CD14-positive monocyte (primary cell): ENCODE results near the gene KLK12. TPM values are rescaled to one million over a fixed set of nuclear protein-coding genes. Genes with fewer than 3 reads are reported as not detected.

ENCODE experiments used
- DNase-seq, 3 donors: peaks; one replicate each; pipeline ENCODE4 v3.0.0-alpha.2; 2011 to 2022
- H2AFZ ChIP-seq: 2 replicates; pipeline ENCODE4 v1.6.0; 2012; ENCODE audit warnings: mild to moderate bottlenecking, low read depth, low read length, inconsistent platforms; ENCODE audit not compliant: insufficient read depth, poor library complexity, severe bottlenecking
- H3K27ac ChIP-seq, 2 donors: 1 replicate in 1 of 2; 2 replicates in 1 of 2; pipeline ENCODE4 v1.5.1; 2012 to 2013; ENCODE audit warnings: low read length in 2 of 2, control low read depth in 1 of 2, inconsistent platforms in 1 of 2, low read depth in 1 of 2, mild to moderate bottlenecking in 1 of 2
- H3K27me3 ChIP-seq, 2 donors: one replicate each; pipeline versions ENCODE4 v1.6.0 to v1.6.1; 2011 to 2013; ENCODE audit warnings: low read length in 2 of 2; ENCODE audit not compliant: control insufficient read depth in 2 of 2, insufficient read depth in 2 of 2
- H3K36me3 ChIP-seq, 2 donors: replicated peaks in 1 of 2; 1 replicate in 1 of 2; 2 replicates in 1 of 2; pipeline versions ENCODE4 v1.5.1 to v1.6.1; 2012 to 2013; ENCODE audit warnings: low read length in 2 of 2, control low read depth in 1 of 2, inconsistent platforms in 1 of 2, mild to moderate bottlenecking in 1 of 2; ENCODE audit not compliant: insufficient read depth in 2 of 2, control insufficient read depth in 1 of 2
- H3K4me1 ChIP-seq, 2 donors: 1 replicate in 1 of 2; 2 replicates in 1 of 2; pipeline versions ENCODE4 v1.5.1 to v1.6.1; 2012 to 2013; ENCODE audit warnings: low read length in 2 of 2, control low read depth in 1 of 2, inconsistent platforms in 1 of 2, mild to moderate bottlenecking in 1 of 2, moderate library complexity in 1 of 2; ENCODE audit not compliant: insufficient read depth in 2 of 2, control insufficient read depth in 1 of 2
- H3K4me2 ChIP-seq: replicated peaks from 2 replicates; pipeline ENCODE3; 2012; ENCODE audit warnings: low read length, moderate library complexity, mild to moderate bottlenecking; ENCODE audit not compliant: poor library complexity, severe bottlenecking; ENCODE audit errors: extremely low read depth
- H3K4me3 ChIP-seq, 3 experiments: fragments of 200-600 bp in 1 of 3; sonication (generic) in 1 of 3; replicated peaks in 1 of 3; 1 replicate in 2 of 3; 2 replicates in 1 of 3; pipeline ENCODE4 v1.5.1; 2011 to 2013; ENCODE audit warnings: low read length in 3 of 3, mild to moderate bottlenecking in 3 of 3, control low read depth in 2 of 3, low read depth in 2 of 3, inconsistent platforms in 1 of 3, moderate library complexity in 1 of 3
- H3K79me2 ChIP-seq: 2 replicates; pipeline ENCODE4 v1.6.0; 2012; ENCODE audit warnings: mild to moderate bottlenecking, control low read depth, inconsistent platforms, low read length, moderate library complexity; ENCODE audit not compliant: insufficient read depth
- H3K9ac ChIP-seq: 2 replicates; pipeline ENCODE4 v1.6.0; 2017; ENCODE audit warnings: low read length, mild to moderate bottlenecking; ENCODE audit not compliant: insufficient read depth, poor library complexity, severe bottlenecking
- H3K9me3 ChIP-seq, 2 donors: replicated peaks in 1 of 2; 1 replicate in 1 of 2; 2 replicates in 1 of 2; pipeline versions ENCODE4 v1.5.1 to v1.6.1; 2012 to 2013; ENCODE audit warnings: low read length in 2 of 2, control low read depth in 1 of 2; ENCODE audit not compliant: control insufficient read depth in 1 of 2, insufficient read depth in 1 of 2
- H4K20me1 ChIP-seq: 2 replicates; pipeline ENCODE4 v1.6.0; 2012; ENCODE audit warnings: mild to moderate bottlenecking, low read length, control low read depth, moderate library complexity; ENCODE audit not compliant: insufficient read depth
- H3K27ac Mint-ChIP-seq, 7 donors: one replicate each; pipeline ENCODE4 v1.8.0; 2020; ENCODE audit warnings: mild to moderate bottlenecking in 7 of 7, mixed read lengths in 7 of 7, moderate library complexity in 6 of 7, inconsistent platforms in 2 of 7
- H3K27me3 Mint-ChIP-seq, 3 donors: one replicate each; pipeline ENCODE4 v1.8.0; 2021 to 2022; ENCODE audit warnings: low read depth in 3 of 3, mild to moderate bottlenecking in 3 of 3, mixed read lengths in 3 of 3, moderate library complexity in 3 of 3, inconsistent platforms in 1 of 3
- H3K36me3 Mint-ChIP-seq, 2 donors: one replicate each; pipeline ENCODE4 v1.8.0; 2020; ENCODE audit warnings: mixed read lengths in 2 of 2, inconsistent platforms in 1 of 2, mild to moderate bottlenecking in 1 of 2
- H3K4me1 Mint-ChIP-seq: one replicate; pipeline ENCODE4 v1.8.0; 2020; ENCODE audit warnings: mild to moderate bottlenecking, mixed read lengths
- H3K4me3 Mint-ChIP-seq, 2 donors: one replicate each; pipeline ENCODE4 v1.8.0; 2020; ENCODE audit warnings: mild to moderate bottlenecking in 2 of 2, mixed read lengths in 2 of 2, moderate library complexity in 1 of 2
- H3K9me3 Mint-ChIP-seq, 7 donors: one replicate each; pipeline ENCODE4 v1.8.0; 2020 to 2022; ENCODE audit warnings: mixed read lengths in 7 of 7, mild to moderate bottlenecking in 6 of 7, moderate library complexity in 6 of 7, inconsistent platforms in 2 of 7
- CTCF ChIP-seq: fragments of 200-600 bp; IDR thresholded peaks from one replicate; pipeline ENCODE4 v1.8.0; 2022; ENCODE audit warnings: antibody characterized with exemption, mild to moderate bottlenecking
- WGBS: methylation state at CpG from one replicate; pipeline ENCODE4 v1.1.5; 2013; ENCODE audit warnings: missing lambda C conversion rate; ENCODE audit not compliant: insufficient coverage; 5-methylcytosine and 5-hydroxymethylcytosine counted together
- intact Hi-C, 2 donors: fragments of 100-400 bp; cut with micrococcal nuclease; formaldehyde crosslinking; loops; one replicate each; pipeline versions ENCODE4 v1.15.0 to v1.15.1; 2023
- polyA plus RNA-seq, 3 donors: library from polyadenylated mRNA; depleted of rRNA in 1 of 3; unstranded in 2 of 3; stranded (reverse) in 1 of 3; fragments of 300-500 nt in 2 of 3; fragments of >200 nt in 1 of 3; fragmentation: Illumina TruSeq in 2 of 3; gene quantifications; 1 replicate in 2 of 3; 2 replicates in 1 of 3; pipeline ENCODE4 v1.2.3, GENCODE V29; 2012 to 2021

Gene KLK12
- polyA plus RNA-seq, 3 donors, result not detected

- Mint-ChIP-seq H3K4me1 (peaks cover 4% of the 10 kb centered on the region), H3K9me3 (peaks cover 4 to 10% (median 8%) of the 10 kb centered on the region in 7 donors), H3K4me3 (no peak overlapping the region), H3K27ac (no peak overlapping the region), H3K36me3 (no peaks in the 10 kb centered on the region), H3K27me3 (peaks cover 27 to 45% (median 31%) of the 10 kb centered on the region in 3 donors)
- 51% methylated on average over 8 of the region's 8 CpGs for WGBS
- no peak overlapping the region for H3K4me3 ChIP-seq
- H3K27me3 ChIP-seq, result no peaks in the 10 kb centered on the region
- no peak overlapping the region for H3K4me2 ChIP-seq
- no peak for DNase-seq
- H3K4me1 ChIP-seq, result no peaks in the 10 kb centered on the region
- no peaks in the 10 kb centered on the region for H3K36me3 ChIP-seq
- H4K20me1 ChIP-seq, result no peaks in the 10 kb centered on the region
- intact Hi-C loops, result no loop called here
- no peak overlapping the region for H3K27ac ChIP-seq
- H3K9me3 ChIP-seq, result peaks cover 5% of the 10 kb centered on the region in 2 donors
- H3K79me2 ChIP-seq, result no peaks in the 10 kb centered on the region
- TF ChIP-seq CTCF, result no peak
- no peak overlapping the region for H3K9ac ChIP-seq
- no peak overlapping the region for H2AFZ ChIP-seq
Observed at GRCh38 chr19:51006406-51006805, 28.4 kb downstream of the KLK12 start.

GRCh38 chr19:51005248-51005647 lies 29.6 kb downstream of the KLK12 start:
- Mint-ChIP-seq H3K9me3 (peaks cover 4 to 13% (median 8%) of the 10 kb centered on the region in 7 donors), H3K27me3 (peaks cover 20 to 50% (median 35%) of the 10 kb centered on the region in 3 donors), H3K4me1 (peaks cover 4% of the 10 kb centered on the region), H3K36me3 (no peaks in the 10 kb centered on the region), H3K27ac (no peak overlapping the region), H3K4me3 (no peak overlapping the region)
- Histone ChIP-seq H3K27me3 (peaks cover 0 to 4% of the 10 kb centered on the region in 2 donors), H3K27ac (no peak overlapping the region), H3K9ac (no peak overlapping the region), H3K4me1 (no peaks in the 10 kb centered on the region), H3K4me2 (no peak overlapping the region), H3K9me3 (peaks cover 5% of the 10 kb centered on the region in 2 donors), H3K4me3 (no peak overlapping the region), H3K79me2 (no peaks in the 10 kb centered on the region), H2AFZ (no peak overlapping the region), H3K36me3 (no peaks in the 10 kb centered on the region), H4K20me1 (no peaks in the 10 kb centered on the region)
- TF ChIP-seq CTCF, result no peak
- intact Hi-C loops, result no loop called here
- no peak for DNase-seq
- no CpG with 5 or more reads among the region's 1 CpG for WGBS
